Measurements from ENCODE around the gene NAP1L5. TPM values are rescaled to one million over a fixed set of nuclear protein-coding genes. Genes with fewer than 3 reads are reported as not detected.

Gene NAP1L5
- total RNA-seq, 1 experiment from 2014 or later = 1.8 TPM

DNA sequence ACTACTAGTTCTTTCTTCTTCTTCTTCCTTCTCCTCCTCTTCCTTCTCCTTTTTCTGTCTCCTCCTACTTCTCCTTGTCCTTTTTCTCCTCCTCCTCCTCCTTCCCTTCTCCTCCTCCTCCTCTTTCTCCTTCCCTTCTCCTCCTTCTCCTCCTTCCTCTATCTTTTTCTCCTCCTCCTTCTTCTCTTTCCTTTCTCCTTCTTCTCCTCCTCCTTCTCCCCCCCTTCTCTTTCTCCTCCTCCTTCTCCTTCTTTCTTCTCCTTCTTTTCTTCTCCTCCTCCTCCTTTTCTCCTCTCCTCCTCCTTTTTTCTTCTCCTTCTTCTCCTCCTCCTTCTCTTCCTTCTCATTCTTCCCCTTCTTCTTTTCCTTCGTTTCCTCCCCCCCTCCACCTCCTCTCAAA is 21.8 kb upstream of the NAP1L5 start:
- Histone ChIP-seq H3K9me2 (ENCODE audit: insufficient read depth) (no peaks in the 10 kb centered on the region), H3K4me1 (ENCODE audit: control insufficient read depth in 1 of 2, insufficient read depth in 2 of 2, low read length in 2 of 2) (no peaks in the 10 kb centered on the region), H4K20me1 (ENCODE audit: insufficient read depth) (no peaks in the 10 kb centered on the region), H3K36me3 (ENCODE audit: control insufficient read depth in 1 of 2, insufficient read depth in 2 of 2, low read length in 2 of 2) (no peaks in the 10 kb centered on the region), H3K79me2 (ENCODE audit: insufficient read depth, low read length) (no peaks in the 10 kb centered on the region), H2AFZ (ENCODE audit: low read depth, low read length, poor library complexity, severe bottlenecking) (no peak overlapping the region), H3K4me3 (replicated peaks in 1 of 2; ENCODE audit: low read depth in 1 of 2, low read length in 2 of 2) (no peak overlapping the region), H3K9ac (ENCODE audit: low read length) (no peak overlapping the region), H3K9me3 (ENCODE audit: control insufficient read depth in 1 of 2, insufficient read depth in 1 of 2, low read depth in 1 of 2, low read length in 2 of 2) (peaks cover 0 to 4% of the 10 kb centered on the region in 2 experiments; a peak in 1 of 4 replicates), H3K27me3 (ENCODE audit: insufficient read depth, low read length) (no peaks in the 10 kb centered on the region), H3K4me2 (ENCODE audit: low read length) (no peak overlapping the region), H3K27ac (ENCODE audit: low read depth, low read length) (no peak overlapping the region)
- intact Hi-C loops (cut with micrococcal nuclease) = no loop called here
- ATAC-seq = no peak
- ChIA-PET CTCF (no interaction called here), RAD21 (ENCODE audit: low non-redundant PET in 1 of 2, low total read pairs in 2 of 2, uncharacterized antibody in 2 of 2, unreplicated experiment in 2 of 2) (no interaction called here), POLR2A (no interaction called here)
- TF ChIP-seq CEBPB (IDR thresholded peaks at IDR 0.05; ENCODE audit: low read depth) (no peak), EZH2phosphoT487 (IDR thresholded peaks at IDR 0.05; ENCODE audit: borderline replicate concordance) (no peak), POLR2A (IDR thresholded peaks at IDR 0.05; ENCODE audit: borderline replicate concordance, extremely low read depth, insufficient read depth, insufficient read length) (no peak), RAD21 (IDR thresholded peaks at IDR 0.05; ENCODE audit: low read depth) (no peak), SIN3A (IDR thresholded peaks at IDR 0.05; ENCODE audit: low read depth) (no peak)
- TF ChIP-seq, protein P1, sequence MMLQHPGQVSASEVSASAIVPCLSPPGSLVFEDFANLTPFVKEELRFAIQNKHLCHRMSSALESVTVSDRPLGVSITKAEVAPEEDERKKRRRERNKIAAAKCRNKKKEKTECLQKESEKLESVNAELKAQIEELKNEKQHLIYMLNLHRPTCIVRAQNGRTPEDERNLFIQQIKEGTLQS (IDR thresholded peaks at IDR 0.05) = no peak
- DNase-seq (ENCODE audit: low read depth, low spot score) = no peak
- BruUV-seq (replicated peaks) = no TSS peak

DNA sequence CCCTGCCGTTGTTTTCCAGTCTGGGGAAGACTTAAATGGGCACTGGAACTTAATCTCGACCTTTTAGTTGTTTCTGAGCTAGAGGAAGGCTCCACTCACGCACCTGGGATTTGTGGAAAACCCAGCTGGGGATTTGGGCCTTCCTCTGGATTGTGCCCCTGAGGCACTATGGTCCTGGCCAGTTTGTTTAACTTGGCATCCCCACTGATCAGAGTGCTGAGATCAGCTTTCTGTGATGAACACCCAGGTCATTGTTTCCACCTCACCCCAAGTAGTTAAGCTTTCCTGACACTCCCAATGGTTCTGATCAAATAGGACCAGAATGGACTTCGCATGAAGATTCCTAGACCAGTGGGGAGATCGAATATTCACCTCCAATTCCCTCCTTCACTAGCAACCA is 20.5 kb upstream of the NAP1L5 start:
- Histone ChIP-seq H3K4me1 (ENCODE audit: control insufficient read depth in 1 of 2, insufficient read depth in 2 of 2, low read length in 2 of 2) (no peaks in the 10 kb centered on the region), H3K9ac (ENCODE audit: low read length) (no peak overlapping the region), H2AFZ (ENCODE audit: low read depth, low read length, poor library complexity, severe bottlenecking) (no peak overlapping the region), H3K27ac (ENCODE audit: low read depth, low read length) (no peak overlapping the region), H3K27me3 (ENCODE audit: insufficient read depth, low read length) (no peaks in the 10 kb centered on the region), H3K4me3 (replicated peaks in 1 of 2; ENCODE audit: low read depth in 1 of 2, low read length in 2 of 2) (no peak overlapping the region), H3K4me2 (ENCODE audit: low read length) (no peak overlapping the region), H3K79me2 (ENCODE audit: insufficient read depth, low read length) (no peaks in the 10 kb centered on the region), H3K9me2 (ENCODE audit: insufficient read depth) (no peaks in the 10 kb centered on the region), H3K36me3 (ENCODE audit: control insufficient read depth in 1 of 2, insufficient read depth in 2 of 2, low read length in 2 of 2) (no peaks in the 10 kb centered on the region), H4K20me1 (ENCODE audit: insufficient read depth) (no peaks in the 10 kb centered on the region), H3K9me3 (ENCODE audit: control insufficient read depth in 1 of 2, insufficient read depth in 1 of 2, low read depth in 1 of 2, low read length in 2 of 2) (peaks cover 0 to 4% of the 10 kb centered on the region in 2 experiments; a peak in 1 of 4 replicates)
- intact Hi-C loops (cut with micrococcal nuclease) = no loop called here
- POLR2A ChIA-PET = no interaction called here
- TF ChIP-seq ELF1 (IDR thresholded peaks at IDR 0.05; ENCODE audit: borderline replicate concordance, low read depth) = no peak
- TF ChIP-seq ZNF274 (IDR thresholded peaks at IDR 0.05; ENCODE audit: low read depth, low read length) = no peak
- TF ChIP-seq EGR1 (IDR thresholded peaks at IDR 0.05; ENCODE audit: low read depth) = no peak
- TF ChIP-seq, protein P2, sequence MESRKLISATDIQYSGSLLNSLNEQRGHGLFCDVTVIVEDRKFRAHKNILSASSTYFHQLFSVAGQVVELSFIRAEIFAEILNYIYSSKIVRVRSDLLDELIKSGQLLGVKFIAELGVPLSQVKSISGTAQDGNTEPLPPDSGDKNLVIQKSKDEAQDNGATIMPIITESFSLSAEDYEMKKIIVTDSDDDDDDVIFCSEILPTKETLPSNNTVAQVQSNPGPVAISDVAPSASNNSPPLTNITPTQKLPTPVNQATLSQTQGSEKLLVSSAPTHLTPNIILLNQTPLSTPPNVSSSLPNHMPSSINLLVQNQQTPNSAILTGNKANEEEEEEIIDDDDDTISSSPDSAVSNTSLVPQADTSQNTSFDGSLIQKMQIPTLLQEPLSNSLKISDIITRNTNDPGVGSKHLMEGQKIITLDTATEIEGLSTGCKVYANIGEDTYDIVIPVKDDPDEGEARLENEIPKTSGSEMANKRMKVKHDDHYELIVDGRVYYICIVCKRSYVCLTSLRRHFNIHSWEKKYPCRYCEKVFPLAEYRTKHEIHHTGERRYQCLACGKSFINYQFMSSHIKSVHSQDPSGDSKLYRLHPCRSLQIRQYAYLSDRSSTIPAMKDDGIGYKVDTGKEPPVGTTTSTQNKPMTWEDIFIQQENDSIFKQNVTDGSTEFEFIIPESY (IDR thresholded peaks at IDR 0.05; ENCODE audit: extremely low read depth, insufficient replicate concordance, low read length) = no peak
- no peak for TF ChIP-seq SIN3A (IDR thresholded peaks at IDR 0.05; ENCODE audit: low read depth)
- TF ChIP-seq EZH2 (IDR thresholded peaks at IDR 0.05) = no peak
- no peak for TF ChIP-seq RAD21 (IDR thresholded peaks at IDR 0.05; ENCODE audit: low read depth)
- TF ChIP-seq, protein P3, sequence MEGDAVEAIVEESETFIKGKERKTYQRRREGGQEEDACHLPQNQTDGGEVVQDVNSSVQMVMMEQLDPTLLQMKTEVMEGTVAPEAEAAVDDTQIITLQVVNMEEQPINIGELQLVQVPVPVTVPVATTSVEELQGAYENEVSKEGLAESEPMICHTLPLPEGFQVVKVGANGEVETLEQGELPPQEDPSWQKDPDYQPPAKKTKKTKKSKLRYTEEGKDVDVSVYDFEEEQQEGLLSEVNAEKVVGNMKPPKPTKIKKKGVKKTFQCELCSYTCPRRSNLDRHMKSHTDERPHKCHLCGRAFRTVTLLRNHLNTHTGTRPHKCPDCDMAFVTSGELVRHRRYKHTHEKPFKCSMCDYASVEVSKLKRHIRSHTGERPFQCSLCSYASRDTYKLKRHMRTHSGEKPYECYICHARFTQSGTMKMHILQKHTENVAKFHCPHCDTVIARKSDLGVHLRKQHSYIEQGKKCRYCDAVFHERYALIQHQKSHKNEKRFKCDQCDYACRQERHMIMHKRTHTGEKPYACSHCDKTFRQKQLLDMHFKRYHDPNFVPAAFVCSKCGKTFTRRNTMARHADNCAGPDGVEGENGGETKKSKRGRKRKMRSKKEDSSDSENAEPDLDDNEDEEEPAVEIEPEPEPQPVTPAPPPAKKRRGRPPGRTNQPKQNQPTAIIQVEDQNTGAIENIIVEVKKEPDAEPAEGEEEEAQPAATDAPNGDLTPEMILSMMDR (IDR thresholded peaks at IDR 0.05 in 2 of 3, conservative IDR thresholded peaks at IDR 0.05 in 1 of 3; ENCODE audit: borderline replicate concordance in 1 of 3, insufficient read depth in 1 of 3, low read depth in 2 of 3, low read length in 2 of 3) = no peak
- TF ChIP-seq, protein P1 (IDR thresholded peaks at IDR 0.05) = no peak
- ATAC-seq (no peak), DNase-seq (ENCODE audit: low read depth, low spot score) (no peak)
- RAD21 ChIA-PET (ENCODE audit: low non-redundant PET in 1 of 2, low total read pairs in 2 of 2, uncharacterized antibody in 2 of 2, unreplicated experiment in 2 of 2) = no interaction called here
- CTCF ChIA-PET = no interaction called here
- BruUV-seq (replicated peaks) = no TSS peak

All from HCT116 (cell line).